ENCODE measurements around the gene AP2M1.
"Not testable (repeated sequence)": the region's sequence is repeated elsewhere in the genome, so short reads cannot be mapped to it uniquely, and the experiment has no call there.

The AP2M1 gene

GRCh38 chr3:184157206-184157605, 17.4 kb upstream of the AP2M1 start:
- DNase-seq (ENCODE audit: low read depth, low spot score): no peak

DNA sequence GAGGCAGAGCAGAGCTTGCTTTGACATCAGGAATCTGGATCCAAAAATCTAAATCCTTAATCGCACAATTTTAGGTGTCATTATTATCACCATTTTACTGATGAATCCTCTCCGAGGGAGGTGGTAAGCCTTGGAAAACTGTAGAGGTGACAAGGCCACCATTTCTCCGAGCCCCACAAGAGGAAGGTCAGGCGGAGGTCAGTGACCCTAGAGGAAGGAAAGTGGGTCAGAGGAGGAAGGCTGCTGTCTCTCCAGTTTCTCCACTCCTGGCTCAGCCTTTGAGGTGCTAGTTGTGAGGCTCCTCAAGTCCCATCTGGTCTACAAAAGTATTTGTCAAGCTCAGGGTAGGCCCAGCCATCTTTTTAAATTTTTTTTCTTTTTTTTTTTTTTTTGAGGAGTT, 16.3 kb upstream of the AP2M1 start:
- no peak for DNase-seq (ENCODE audit: low read depth, low spot score)

DNA sequence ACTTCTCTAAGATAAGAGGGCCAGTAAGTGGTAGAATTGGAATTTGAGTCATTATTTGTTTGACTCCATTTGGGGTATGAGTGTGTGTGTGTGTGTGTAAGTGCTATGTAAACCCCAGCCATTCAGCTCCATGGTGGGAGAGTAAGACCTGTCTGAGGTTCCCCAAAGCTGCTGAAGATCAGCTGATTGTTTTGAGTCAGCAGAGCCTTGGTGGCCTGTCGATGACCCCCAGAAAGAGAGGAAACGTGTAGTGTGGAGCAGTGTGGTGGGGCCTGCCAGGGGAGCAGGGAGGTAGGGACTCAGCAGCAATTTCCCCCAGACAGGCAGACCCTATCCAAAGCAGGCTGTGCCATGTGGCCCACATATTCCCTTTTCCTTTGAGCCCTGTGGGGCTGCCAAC, 14.2 kb upstream of the AP2M1 start:
- DNase-seq (ENCODE audit: low read depth, low spot score): no peak

DNA sequence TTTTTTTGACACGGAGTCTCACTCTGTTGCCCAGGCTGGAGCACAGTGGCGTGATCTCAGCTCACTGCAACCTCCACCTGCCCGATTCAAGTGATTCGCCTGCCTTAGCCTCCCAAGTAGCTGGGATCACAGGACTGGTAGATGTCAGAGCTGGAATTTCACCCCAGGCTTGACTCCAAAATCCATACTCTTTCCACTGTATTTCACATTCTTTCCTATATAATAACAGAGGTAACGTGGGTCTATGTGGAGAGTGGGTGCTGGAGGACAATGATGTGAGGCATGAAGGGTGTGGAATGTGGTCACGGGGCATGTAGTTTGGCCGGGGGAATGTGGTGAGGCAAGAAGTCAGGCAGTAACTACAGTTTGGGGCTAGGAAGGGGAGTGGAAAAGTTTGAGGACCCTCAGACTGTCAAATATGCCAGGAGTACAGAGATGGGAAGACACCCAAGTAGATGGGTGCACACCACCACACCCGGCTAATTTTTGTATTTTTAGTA, 12.0 kb upstream of the AP2M1 start:
- not testable (repeated sequence) for DNase-seq (ENCODE audit: low read depth, low spot score)

DNA sequence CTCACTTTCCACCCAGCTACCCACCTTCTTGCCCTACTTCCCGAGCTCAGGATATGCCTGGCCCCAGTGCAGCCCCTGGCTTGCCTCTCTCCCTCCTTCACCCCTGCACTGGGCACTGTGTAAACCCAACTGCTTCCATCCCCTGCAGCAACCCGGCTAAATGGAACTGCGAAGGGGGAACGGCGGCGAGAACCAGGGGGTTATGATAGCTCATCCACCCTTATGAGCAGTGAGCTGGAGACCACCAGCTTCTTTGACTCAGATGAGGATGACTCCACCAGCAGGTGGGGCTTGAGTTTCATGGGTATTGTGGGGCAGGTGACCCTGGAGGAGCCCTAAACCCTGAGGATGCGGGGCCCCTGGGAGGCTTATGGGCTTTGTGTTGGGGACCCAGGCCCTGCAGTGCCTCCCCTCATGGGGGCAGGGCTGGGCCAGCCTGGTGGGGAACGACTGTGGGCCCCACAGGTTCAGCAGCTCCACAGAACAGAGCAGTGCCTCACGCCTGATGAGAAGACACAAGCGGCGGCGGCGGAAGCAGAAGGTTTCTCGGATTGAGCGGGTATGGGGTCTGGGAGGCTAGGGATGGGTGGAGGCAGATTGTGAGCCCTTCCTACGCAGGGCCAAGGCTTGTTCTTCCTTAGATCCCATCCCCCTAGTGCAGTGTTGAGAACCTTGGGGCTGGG, 9.9 kb upstream of the AP2M1 start:
- no peak for DNase-seq (ENCODE audit: low read depth, low spot score)

DNA sequence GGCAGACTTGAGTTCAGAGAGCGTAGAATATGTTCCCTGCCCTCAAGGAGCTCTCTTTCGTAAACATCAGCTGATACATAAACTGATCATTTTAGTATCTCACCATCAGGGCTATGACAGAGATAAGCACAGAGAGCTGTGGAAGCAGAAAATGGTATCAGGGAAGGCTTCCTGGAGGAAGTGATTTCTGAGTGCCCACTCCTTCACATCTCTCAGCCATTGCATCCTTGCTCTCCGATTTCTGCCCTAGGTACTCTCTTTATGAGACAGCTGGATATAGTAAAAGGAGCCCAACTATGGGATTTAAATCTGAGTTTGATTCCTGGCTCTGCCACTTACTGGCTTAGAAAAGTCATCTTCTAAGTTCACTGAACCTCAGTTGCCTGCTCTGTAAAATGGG, 9.1 kb upstream of the AP2M1 start:
- no peak for DNase-seq (ENCODE audit: low read depth, low spot score)

DNA sequence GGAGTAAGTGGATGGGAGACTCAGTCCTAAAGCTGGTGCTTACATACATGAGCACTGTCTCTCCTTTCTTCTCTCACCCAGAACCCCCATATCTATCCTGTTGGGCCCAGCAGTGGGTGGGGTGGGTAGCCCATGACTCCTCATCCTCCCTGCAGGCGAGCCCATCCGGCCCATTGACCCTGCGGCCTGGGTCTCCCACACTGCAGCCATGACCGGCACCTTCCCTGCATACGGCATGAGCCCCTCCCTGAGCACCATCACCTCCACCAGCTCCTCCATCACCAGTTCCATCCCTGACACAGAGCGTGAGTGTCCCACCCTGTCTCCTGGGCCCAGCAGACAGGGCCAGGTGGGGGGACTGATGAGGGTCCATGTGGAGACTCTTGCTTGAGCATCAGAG, 8.0 kb upstream of the AP2M1 start:
- DNase-seq (ENCODE audit: low read depth, low spot score): no peak

GRCh38 chr3:184167786-184168185, 6.9 kb upstream of the AP2M1 start:
- DNase-seq (ENCODE audit: low read depth, low spot score): no peak

DNA sequence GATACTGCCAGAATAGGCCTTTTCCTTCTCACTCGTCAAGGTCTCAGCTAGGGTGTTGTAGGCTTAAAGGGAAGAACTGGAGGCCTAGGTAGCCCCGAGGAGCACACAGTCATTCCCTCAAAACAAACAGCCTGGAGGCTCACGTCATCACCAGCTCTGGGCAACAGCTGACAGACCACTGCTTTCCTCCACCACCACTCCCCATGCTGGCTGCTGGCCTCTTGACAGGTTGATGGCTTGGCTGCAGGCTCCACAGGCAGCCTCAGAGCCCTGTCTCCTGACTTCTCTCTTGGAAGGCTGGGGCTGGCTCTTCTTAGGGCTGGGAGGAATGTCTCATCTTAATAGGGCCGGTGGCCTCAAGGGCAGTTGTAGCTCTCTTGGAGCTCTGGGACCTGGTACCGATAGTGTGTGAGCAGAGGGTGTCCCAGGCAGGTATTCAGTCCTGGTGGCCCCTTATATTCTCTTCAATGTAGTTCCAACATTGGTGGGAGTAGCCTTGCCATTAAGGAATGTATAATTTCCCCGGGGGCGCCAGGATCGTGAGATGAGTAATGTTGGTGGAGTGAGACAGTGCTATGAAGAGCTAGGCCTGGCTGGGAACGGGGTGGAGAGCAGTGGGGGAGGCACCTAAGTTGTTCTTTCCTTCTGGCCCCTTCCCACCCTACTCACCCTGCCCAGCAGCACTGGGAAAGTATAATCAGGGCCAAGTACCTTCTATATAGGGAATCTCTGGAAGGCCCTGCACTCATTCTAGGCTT, 6.1 kb upstream of the AP2M1 start:
- DNase-seq (ENCODE audit: low read depth, low spot score): no peak

GRCh38 chr3:184169896-184170875, 4.5 kb upstream of the AP2M1 start:
- no peak for DNase-seq (ENCODE audit: low read depth, low spot score)

DNA sequence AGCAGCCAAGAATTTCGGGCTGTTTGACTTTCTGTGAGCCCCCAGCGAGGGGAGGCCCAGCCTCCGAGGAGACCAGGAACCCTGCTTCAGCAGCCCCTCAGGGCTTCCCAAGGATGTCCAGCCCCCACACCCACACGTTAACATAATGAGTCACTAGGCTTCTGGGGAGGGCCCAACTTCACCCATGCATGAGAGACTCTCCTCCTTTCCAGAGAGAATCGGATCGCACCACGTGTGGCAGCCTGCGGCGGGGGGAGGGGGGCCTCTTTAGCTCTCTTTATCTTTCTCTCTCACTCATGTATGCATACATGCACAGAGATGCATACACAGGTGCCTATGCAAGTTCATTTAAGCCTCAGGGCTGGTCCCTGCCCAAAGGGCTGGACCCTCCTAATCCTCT, 3.1 kb upstream of the AP2M1 start:
- DNase-seq (ENCODE audit: low read depth, low spot score): no peak

DNA sequence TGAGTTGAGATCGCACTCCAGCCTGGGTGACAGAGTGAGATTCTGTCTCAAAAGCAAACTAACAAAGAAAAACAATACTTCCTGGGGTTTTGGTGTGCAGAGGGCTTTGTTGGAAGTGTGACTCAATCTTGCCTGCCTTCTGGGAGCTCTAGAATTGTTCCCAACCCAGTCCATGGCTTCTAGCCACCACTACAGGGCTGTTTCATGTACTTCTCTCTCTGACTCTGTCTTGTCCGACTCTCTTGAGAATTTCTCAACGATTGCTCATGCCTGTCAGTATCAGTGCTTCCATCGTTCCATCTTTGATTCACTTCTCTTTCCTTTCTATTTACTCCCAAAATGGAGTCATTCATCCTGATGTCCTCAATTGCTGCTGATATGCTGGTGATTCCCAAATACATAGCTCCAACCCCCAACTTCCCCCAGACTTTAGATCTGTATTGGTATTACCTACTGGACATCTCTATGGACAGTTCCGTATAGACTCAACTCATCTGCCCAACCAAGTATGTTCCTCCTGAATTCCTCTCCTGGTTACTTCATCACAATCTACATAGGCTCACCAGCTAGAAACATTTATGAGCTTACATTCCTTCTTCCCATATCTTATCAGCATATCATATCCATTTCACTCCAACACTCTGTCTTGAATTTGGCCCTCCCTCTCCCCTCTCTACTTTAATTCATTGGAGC, 1.8 kb upstream of the AP2M1 start:
- DNase-seq (ENCODE audit: low read depth, low spot score): no peak

DNA sequence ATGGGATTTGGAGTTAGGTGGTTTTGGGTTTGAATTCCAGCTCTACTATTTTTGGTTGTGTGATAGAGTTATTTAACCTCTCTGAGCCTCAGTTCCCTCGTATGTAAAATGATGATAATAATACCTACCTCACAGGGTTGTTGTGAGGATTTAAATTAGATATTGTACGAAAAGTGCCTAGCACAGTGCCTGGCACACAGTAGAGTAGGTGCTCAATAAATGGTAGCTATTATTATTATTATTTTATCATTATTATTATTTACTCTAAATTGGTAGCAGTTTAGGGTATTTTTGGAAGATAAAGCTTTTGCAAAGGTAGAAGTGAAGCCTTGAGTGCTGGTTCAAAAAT, 1.3 kb upstream of the AP2M1 start:
- DNase-seq (ENCODE audit: low read depth, low spot score): no peak

DNA sequence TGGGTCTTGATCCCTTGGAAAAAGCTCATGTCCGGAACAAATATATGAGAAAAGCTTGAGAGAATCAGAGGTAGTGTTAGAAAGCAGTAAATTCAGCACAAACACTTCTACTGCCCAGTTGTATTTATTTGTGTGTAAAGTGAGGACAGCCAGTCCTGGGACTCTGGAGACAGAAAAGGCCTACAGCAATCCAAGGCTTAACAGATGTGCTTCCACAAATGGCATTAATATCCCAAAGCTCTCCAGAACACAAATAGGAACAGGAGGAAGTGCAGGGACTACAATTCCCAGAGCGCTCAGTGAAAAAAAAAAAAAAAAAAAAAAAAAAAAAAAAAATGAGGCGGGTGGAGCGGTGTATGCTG, 390 bp upstream of the AP2M1 start:
- DNase-seq (ENCODE audit: low read depth, low spot score): no peak

DNA sequence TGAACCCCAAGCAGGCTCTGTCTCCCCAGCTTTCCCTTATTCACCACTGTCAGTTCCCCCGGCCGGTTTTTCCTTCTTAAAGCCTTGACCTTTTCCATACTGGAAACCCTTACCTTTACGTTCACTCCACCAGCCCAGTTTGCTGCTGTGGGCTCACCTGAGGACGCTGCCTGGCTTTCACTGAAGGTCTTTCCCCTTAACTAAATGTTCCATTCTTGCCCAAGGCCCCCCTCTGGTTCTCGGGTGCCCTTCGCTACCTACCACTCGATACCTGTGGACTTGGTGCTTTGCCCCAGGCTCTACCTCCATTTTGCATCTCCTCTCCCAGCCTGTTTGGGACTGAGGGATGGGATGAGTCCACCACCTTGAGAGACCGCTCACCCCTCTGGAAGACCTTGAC, 851 bp downstream of the AP2M1 start:
- DNase-seq (ENCODE audit: low read depth, low spot score): no peak

GRCh38 chr3:184175981-184176376, 1.3 kb downstream of the AP2M1 start:
- no peak for DNase-seq (ENCODE audit: low read depth, low spot score)

GRCh38 chr3:184176377-184177330, 2.0 kb downstream of the AP2M1 start:
- no peak for DNase-seq (ENCODE audit: low read depth, low spot score)

DNA sequence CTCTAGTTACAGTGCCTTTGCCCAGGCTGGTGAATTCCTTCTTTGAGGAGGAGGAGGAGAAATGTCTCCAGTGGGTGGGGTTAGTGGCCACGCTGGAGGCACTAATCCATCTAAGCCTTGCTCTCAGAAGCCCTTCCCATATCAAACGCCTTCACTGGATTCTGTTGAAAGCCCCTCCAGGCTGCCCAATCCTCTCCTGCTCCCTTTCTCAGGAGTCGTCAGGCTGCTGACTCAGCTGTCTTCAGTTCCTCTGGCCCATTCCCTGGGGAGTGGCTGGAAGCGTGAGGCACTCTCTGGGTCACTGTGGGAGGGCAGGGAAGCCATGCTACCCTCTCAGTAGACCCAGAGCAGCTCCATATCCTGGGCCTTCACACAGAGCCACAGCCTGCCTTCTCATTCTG, 2.7 kb downstream of the AP2M1 start:
- no peak for DNase-seq (ENCODE audit: low read depth, low spot score)

DNA sequence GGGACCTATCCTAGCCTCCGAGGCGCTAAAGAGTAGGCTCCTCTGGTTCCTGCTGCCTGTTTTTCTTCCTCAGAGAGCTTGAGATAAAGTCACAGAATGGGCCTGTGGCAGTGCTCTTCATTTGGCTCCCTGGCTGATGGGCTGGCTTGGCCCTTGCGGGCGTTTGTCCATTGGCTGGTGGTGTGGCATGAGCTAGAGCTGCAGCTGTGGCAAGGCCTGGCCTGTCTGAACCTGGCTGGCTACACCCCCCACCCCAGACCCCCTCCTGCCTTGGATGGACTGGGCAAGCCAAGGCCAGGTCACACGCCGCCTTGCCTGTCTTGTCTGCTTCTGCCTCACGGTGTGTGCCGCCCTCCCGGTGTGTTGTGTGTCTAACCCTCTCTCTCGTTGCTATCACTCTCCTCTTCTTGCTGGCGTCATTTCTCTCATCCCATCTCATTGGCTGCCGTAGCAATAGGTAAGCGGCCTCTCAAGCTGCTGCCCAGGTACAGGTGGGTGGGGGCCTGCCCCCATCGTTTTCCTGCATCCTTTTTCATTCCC, 3.2 kb downstream of the AP2M1 start:
- DNase-seq (ENCODE audit: low read depth, low spot score): no peak

GRCh38 chr3:184178521-184179138, 4.0 kb downstream of the AP2M1 start:
- DNase-seq (ENCODE audit: low read depth, low spot score): no peak

Data from activated naive CD8-positive, alpha-beta T cell treated with anti-CD3 and anti-CD28 coated beads, Interleukin-2, amount 50 U/mL, for 16 hours (primary cell).